GM10248 (cell line): ENCODE measurements around the gene CATSPERD.

Experiments used
- CTCF ChIA-PET: fragments of 300-600 bp; sonication (Branson Sonifier 250); formaldehyde crosslinking; extraction: SDS; loops from one replicate; lab custom pipeline; 2021; ENCODE audit warnings: antibody characterized with exemption; lab: Yijun Ruan, JAX
- POLR2A ChIA-PET: fragments of 350-650 bp; sonication (Branson Sonifier 250); formaldehyde crosslinking; extraction: SDS; loops from one replicate; lab custom pipeline; 2020; ENCODE audit warnings: antibody characterized with exemption; lab: Yijun Ruan, JAX
- DNase-seq: peaks from one replicate; pipeline ENCODE4 v3.0.0; 2012; ENCODE audit errors: extremely low spot score
- CTCF ChIP-seq: IDR thresholded peaks from 2 replicates; pipeline ENCODE4 v1.5.1; 2012; ENCODE audit warnings: mild to moderate bottlenecking, low read depth; ENCODE audit errors: extremely low read depth, missing control alignments, control extremely low read depth

CATSPERD gene

GRCh38 chr19:5753743-5754142 is 33.3 kb downstream of the CATSPERD start:
- ChIA-PET POLR2A (no interaction called here), CTCF (no interaction called here)
- TF ChIP-seq CTCF: no peak
- no peak for DNase-seq

GRCh38 chr19:5762608-5763217 is 42.3 kb downstream of the CATSPERD start:
- ChIA-PET POLR2A (no interaction called here), CTCF (no interaction called here)
- DNase-seq: no peak
- no peak for TF ChIP-seq CTCF

GRCh38 chr19:5765220-5765619 is 44.8 kb downstream of the CATSPERD start:
- ChIA-PET POLR2A (no interaction called here), CTCF (no interaction called here)
- TF ChIP-seq CTCF: no peak
- DNase-seq: no peak

GRCh38 chr19:5767949-5768348 is 47.5 kb downstream of the CATSPERD start:
- TF ChIP-seq CTCF: no peak
- CTCF ChIA-PET: no interaction called here

GRCh38 chr19:5772416-5772815 is 52.0 kb downstream of the CATSPERD start:
- ChIA-PET CTCF (no interaction called here), POLR2A (no interaction called here)
- no peak for TF ChIP-seq CTCF
- DNase-seq: no peak

More at GRCh38 chr19:5767949-5768348, 47.5 kb downstream of the CATSPERD start:
- POLR2A ChIA-PET: no interaction called here
- DNase-seq: no peak

- no peak for TF ChIP-seq CTCF
- CTCF ChIA-PET: interaction anchor here (1.1 kb wide), 1 partner anchor 21 kb away, joined by 3 read pairs; no protein-coding TSS in a partner anchor
- no peak for DNase-seq
- POLR2A ChIA-PET: no interaction called here
Observed at GRCh38 chr19:5773276-5773675, 52.8 kb downstream of the CATSPERD start.

GRCh38 chr19:5774921-5775320 is 54.5 kb downstream of the CATSPERD start:
- TF ChIP-seq CTCF: no peak
- POLR2A ChIA-PET: no interaction called here
- CTCF ChIA-PET: interaction anchor here (1.0 to 1.5 kb wide), 3 partner anchors 29 to 116 kb away, joined by 3 to 4 read pairs (median 4); no protein-coding TSS in a partner anchor
- no peak for DNase-seq
